ENCODE results near the gene ACTL8. TPM values are rescaled to one million over a fixed set of nuclear protein-coding genes. Genes with fewer than 3 reads are reported as not detected.

The ACTL8 gene
- total RNA-seq, 1 donor from 2014 or later, result not detected

- Mint-ChIP-seq H3K36me3 (ENCODE audit: unreplicated experiment) (peaks cover 10% of the 10 kb centered on the region), H3K27ac (ENCODE audit: unreplicated experiment) (no peak overlapping the region), H3K27me3 (ENCODE audit: unreplicated experiment) (peaks cover 2% of the 10 kb centered on the region), H3K9me3 (ENCODE audit: unreplicated experiment) (peaks cover 5% of the 10 kb centered on the region), H3K4me3 (ENCODE audit: unreplicated experiment) (no peak overlapping the region), H3K4me1 (ENCODE audit: low read depth, unreplicated experiment) (peaks cover 4% of the 10 kb centered on the region)
- TF ChIP-seq, protein P1, sequence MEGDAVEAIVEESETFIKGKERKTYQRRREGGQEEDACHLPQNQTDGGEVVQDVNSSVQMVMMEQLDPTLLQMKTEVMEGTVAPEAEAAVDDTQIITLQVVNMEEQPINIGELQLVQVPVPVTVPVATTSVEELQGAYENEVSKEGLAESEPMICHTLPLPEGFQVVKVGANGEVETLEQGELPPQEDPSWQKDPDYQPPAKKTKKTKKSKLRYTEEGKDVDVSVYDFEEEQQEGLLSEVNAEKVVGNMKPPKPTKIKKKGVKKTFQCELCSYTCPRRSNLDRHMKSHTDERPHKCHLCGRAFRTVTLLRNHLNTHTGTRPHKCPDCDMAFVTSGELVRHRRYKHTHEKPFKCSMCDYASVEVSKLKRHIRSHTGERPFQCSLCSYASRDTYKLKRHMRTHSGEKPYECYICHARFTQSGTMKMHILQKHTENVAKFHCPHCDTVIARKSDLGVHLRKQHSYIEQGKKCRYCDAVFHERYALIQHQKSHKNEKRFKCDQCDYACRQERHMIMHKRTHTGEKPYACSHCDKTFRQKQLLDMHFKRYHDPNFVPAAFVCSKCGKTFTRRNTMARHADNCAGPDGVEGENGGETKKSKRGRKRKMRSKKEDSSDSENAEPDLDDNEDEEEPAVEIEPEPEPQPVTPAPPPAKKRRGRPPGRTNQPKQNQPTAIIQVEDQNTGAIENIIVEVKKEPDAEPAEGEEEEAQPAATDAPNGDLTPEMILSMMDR (IDR thresholded peaks at IDR 0.05; ENCODE audit: partially characterized antibody, unreplicated experiment), result no peak
- DNase-seq, result peak; percentile 40
Measured at GRCh38 chr1:17764591-17764990, 9.5 kb downstream of the ACTL8 start.

DNA sequence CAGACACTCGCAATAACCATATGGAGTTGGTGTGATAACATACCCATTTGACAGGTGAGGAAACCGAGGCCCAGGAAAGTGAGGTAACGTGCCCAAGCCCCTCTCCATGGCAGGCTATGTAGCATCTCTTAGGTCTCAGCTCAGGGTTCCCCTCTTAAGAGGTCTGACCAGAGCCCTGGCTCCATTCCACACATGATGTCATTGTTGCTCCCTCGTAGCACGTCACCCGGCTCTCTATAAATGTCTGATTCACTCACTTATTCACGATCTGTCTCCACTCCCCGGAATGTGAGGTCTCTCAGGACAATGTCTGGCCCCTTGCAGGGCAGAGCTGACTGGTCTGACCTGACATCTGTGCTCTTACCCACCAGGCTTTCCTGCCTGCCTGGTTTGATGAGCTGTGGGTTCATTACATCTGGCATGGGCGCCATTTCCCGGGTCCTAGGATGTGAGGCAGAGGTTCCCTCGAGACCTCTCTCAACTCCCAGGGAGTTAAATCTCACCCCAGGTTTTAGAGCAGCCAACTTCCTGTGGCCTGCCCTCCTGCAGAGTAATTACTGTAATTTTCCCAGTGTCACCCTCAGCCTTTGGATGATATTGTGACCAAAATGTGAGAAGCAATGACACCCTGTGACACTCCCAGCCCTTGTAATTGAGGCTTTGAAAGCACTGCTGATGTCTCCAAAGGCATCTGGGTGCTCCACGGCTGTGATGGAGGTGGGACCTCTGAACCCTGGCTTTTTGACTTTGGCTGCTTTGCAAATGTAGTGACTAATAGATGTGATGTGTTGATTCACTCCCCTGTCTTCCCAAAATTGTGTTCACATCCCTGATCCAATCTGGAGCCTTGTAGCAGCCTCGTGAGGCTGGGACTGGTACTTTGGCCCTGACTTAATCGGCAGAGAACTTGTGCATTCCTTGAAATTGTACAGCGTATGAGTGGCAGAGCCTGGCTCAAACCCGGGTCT lies 10.6 kb downstream of the ACTL8 start:
- Mint-ChIP-seq H3K4me1 (ENCODE audit: low read depth, unreplicated experiment) (peaks cover 4% of the 10 kb centered on the region), H3K4me3 (ENCODE audit: unreplicated experiment) (no peak overlapping the region), H3K36me3 (ENCODE audit: unreplicated experiment) (peaks cover 4% of the 10 kb centered on the region), H3K27ac (ENCODE audit: unreplicated experiment) (no peak overlapping the region), H3K27me3 (ENCODE audit: unreplicated experiment) (peaks cover 2% of the 10 kb centered on the region), H3K9me3 (ENCODE audit: unreplicated experiment) (peaks cover 2% of the 10 kb centered on the region)
- TF ChIP-seq, protein P1 (IDR thresholded peaks at IDR 0.05; ENCODE audit: partially characterized antibody, unreplicated experiment), result no peak
- DNase-seq, result no peak

GRCh38 chr1:17768651-17769241 lies 13.6 kb downstream of the ACTL8 start:
- TF ChIP-seq, protein P1 (IDR thresholded peaks at IDR 0.05; ENCODE audit: partially characterized antibody, unreplicated experiment), result no peak
- H3K36me3 Mint-ChIP-seq (ENCODE audit: unreplicated experiment), result peaks cover 4% of the 10 kb centered on the region
- peaks cover 10% of the 10 kb centered on the region for H3K4me1 Mint-ChIP-seq (ENCODE audit: low read depth, unreplicated experiment)
- peaks cover 4% of the 10 kb centered on the region for H3K9me3 Mint-ChIP-seq (ENCODE audit: unreplicated experiment)
- no peak overlapping the region for H3K27ac Mint-ChIP-seq (ENCODE audit: unreplicated experiment)
- DNase-seq, result no peak
- no peaks in the 10 kb centered on the region for H3K27me3 Mint-ChIP-seq (ENCODE audit: unreplicated experiment)
- H3K4me3 Mint-ChIP-seq (ENCODE audit: unreplicated experiment), result no peak overlapping the region

- Mint-ChIP-seq H3K4me3 (ENCODE audit: unreplicated experiment) (no peak overlapping the region), H3K9me3 (ENCODE audit: unreplicated experiment) (peaks cover 6% of the 10 kb centered on the region), H3K27ac (ENCODE audit: unreplicated experiment) (no peak overlapping the region), H3K4me1 (ENCODE audit: low read depth, unreplicated experiment) (peaks cover 16% of the 10 kb centered on the region), H3K36me3 (ENCODE audit: unreplicated experiment) (peaks cover 4% of the 10 kb centered on the region), H3K27me3 (ENCODE audit: unreplicated experiment) (peaks cover 2% of the 10 kb centered on the region)
- DNase-seq, result no peak
- TF ChIP-seq, protein P1 (IDR thresholded peaks at IDR 0.05; ENCODE audit: partially characterized antibody, unreplicated experiment), result no peak
Measured at GRCh38 chr1:17770983-17771382, 15.8 kb downstream of the ACTL8 start.
